HEK293T (cell line): ENCODE results near the gene CTNNA2.

Source experiments
- ARNT ChIP-seq: fragments of 450-650 bp; IDR thresholded peaks from 2 replicates; pipeline ENCODE4 v1.6.1; 2017; ENCODE audit warnings: mild to moderate bottlenecking
- BHLHE40 ChIP-seq: fragments of 450-650 bp; IDR thresholded peaks from 2 replicates; pipeline ENCODE4 v1.6.1; 2016; ENCODE audit warnings: mild to moderate bottlenecking, moderate library complexity, borderline replicate concordance
- CTBP1 ChIP-seq: fragments of 450-650 bp; IDR thresholded peaks from 2 replicates; pipeline ENCODE4 v1.6.1; 2016; ENCODE audit warnings: borderline replicate concordance
- FOXA1 ChIP-seq: fragments of 450-650 bp; IDR thresholded peaks from 2 replicates; pipeline ENCODE4 v1.6.1; 2016; ENCODE audit warnings: mild to moderate bottlenecking
- FOXK2 ChIP-seq: fragments of 450-650 bp; IDR thresholded peaks from 2 replicates; pipeline ENCODE4 v1.6.1; 2016; ENCODE audit warnings: mild to moderate bottlenecking
- HDGF ChIP-seq: fragments of 450-650 bp; IDR thresholded peaks from 2 replicates; pipeline ENCODE4 v1.6.1; 2017; ENCODE audit warnings: antibody characterized with exemption, borderline replicate concordance
- LEF1 ChIP-seq: fragments of 450-650 bp; IDR thresholded peaks from 2 replicates; pipeline ENCODE4 v1.6.1; 2017; ENCODE audit warnings: mild to moderate bottlenecking, borderline replicate concordance
- SP1 ChIP-seq: fragments of 450-650 bp; IDR thresholded peaks from 2 replicates; pipeline ENCODE4 v1.6.1; 2017
- TARDBP ChIP-seq: fragments of 450-650 bp; IDR thresholded peaks from 2 replicates; pipeline ENCODE4 v1.6.1; 2016

GRCh38 chr2:80259292-80259691 is 746.4 kb downstream of the CTNNA2 start:
- TF ChIP-seq CTBP1: no peak
- TF ChIP-seq LEF1: no peak
- no peak for TF ChIP-seq TARDBP
- TF ChIP-seq BHLHE40: no peak
- TF ChIP-seq SP1: no peak
- TF ChIP-seq ARNT: no peak
- TF ChIP-seq FOXA1: no peak
- TF ChIP-seq FOXK2: no peak
- no peak for TF ChIP-seq HDGF
